K562 (cell line): Measurements from ENCODE around the gene OCEL1. TPM values are rescaled to one million over a fixed set of nuclear protein-coding genes. Genes with fewer than 3 reads are reported as not detected.
A peak's percentile ranks its signal among the peaks of the same experiment; 100 is the strongest.

Source experiments
- ARID4B ChIP-seq: sonication (generic); formaldehyde crosslinking; IDR thresholded peaks from 2 replicates; pipeline ENCODE4 v1.8.0; 2022; ENCODE audit warnings: mild to moderate bottlenecking, missing genetic modification reagents
- ARNT ChIP-seq, 2 experiments: fragments of 450-650 bp; IDR thresholded peaks; 2 replicates each; pipeline ENCODE4 v1.6.1; 2016; ENCODE audit warnings: mild to moderate bottlenecking in 1 of 2
- BHLHE40 ChIP-seq: IDR thresholded peaks from 2 replicates; pipeline ENCODE4 v1.6.1; 2011; ENCODE audit warnings: low read length, improper control_type of control experiment
- CBFA2T2 ChIP-seq: fragments of 450-650 bp; conservative IDR thresholded peaks from 2 replicates; pipeline ENCODE4 v1.6.1; 2017; ENCODE audit warnings: mild to moderate bottlenecking
- CHD1 ChIP-seq: fragments of 200-600 bp; sonication (generic); IDR thresholded peaks from one replicate; pipeline ENCODE4 v1.6.1; 2012; ENCODE audit warnings: mild to moderate bottlenecking, moderate library complexity, low read length, inconsistent platforms
- EP300 ChIP-seq: IDR thresholded peaks from 2 replicates; pipeline ENCODE4 v1.6.1; 2012; ENCODE audit warnings: low read length, improper control_type of control experiment
- EP400 ChIP-seq: fragments of 450-650 bp; IDR thresholded peaks from 2 replicates; pipeline ENCODE4 v1.6.1; 2017; ENCODE audit warnings: antibody characterized with exemption, mild to moderate bottlenecking, moderate library complexity
- ESRRA ChIP-seq: fragments of 450-650 bp; IDR thresholded peaks from 2 replicates; pipeline ENCODE4 v1.6.1; 2014; ENCODE audit warnings: low read depth, mild to moderate bottlenecking, moderate library complexity, borderline replicate concordance
- GTF3C2 ChIP-seq: IDR thresholded peaks from 3 replicates; pipeline ENCODE4 v1.6.1; 2011; ENCODE audit warnings: borderline replicate concordance, mild to moderate bottlenecking, moderate library complexity; ENCODE audit not compliant: insufficient read length; ENCODE audit errors: extremely low read depth
- HDAC8 ChIP-seq: fragments of 450-650 bp; IDR thresholded peaks from 2 replicates; pipeline ENCODE4 v1.6.1; 2016; ENCODE audit warnings: mild to moderate bottlenecking, missing genetic modification characterization, moderate library complexity, missing compliant biosample characterization
- MTA3 ChIP-seq: fragments of 450-650 bp; formaldehyde crosslinking; IDR thresholded peaks from 2 replicates; pipeline ENCODE4 v1.6.1; 2017; ENCODE audit warnings: mild to moderate bottlenecking, borderline replicate concordance
- MXI1 ChIP-seq: IDR thresholded peaks from 2 replicates; pipeline ENCODE4 v1.6.1; 2011; ENCODE audit warnings: low read depth, mild to moderate bottlenecking, improper control_type of control experiment, low read length
- NR3C1 ChIP-seq: sonication (generic); formaldehyde crosslinking; IDR thresholded peaks from 2 replicates; pipeline ENCODE4 v1.8.1; 2022; ENCODE audit warnings: missing genetic modification reagents
- RAD51 ChIP-seq: fragments of 450-650 bp; IDR thresholded peaks from 2 replicates; pipeline ENCODE4 v1.7.1; 2016; ENCODE audit warnings: low read depth, mild to moderate bottlenecking, borderline replicate concordance
- SMAD1 ChIP-seq: fragments of 150-350 bp; IDR thresholded peaks from 2 replicates; pipeline ENCODE4 v1.6.1; 2014; ENCODE audit warnings: low read length, low read depth; ENCODE audit not compliant: partially characterized antibody
- ZBED1 ChIP-seq: IDR thresholded peaks from 2 replicates; pipeline ENCODE4 v1.6.1; 2014
- ZBTB12 ChIP-seq: fragments of 250-450 bp; sonication (Bioruptor Pico); IDR thresholded peaks from 2 replicates; pipeline ENCODE4 v1.4.0; 2020
- ZNF23 ChIP-seq: fragments of 250-450 bp; sonication (Bioruptor Pico); IDR thresholded peaks from 2 replicates; pipeline ENCODE4 v1.4.0; 2020; ENCODE audit warnings: mild to moderate bottlenecking
- ZNF311 ChIP-seq: fragments of 250-450 bp; sonication (Bioruptor Pico); IDR thresholded peaks from 2 replicates; pipeline ENCODE4 v1.4.0; 2020; ENCODE audit warnings: mild to moderate bottlenecking, moderate library complexity
- ZNF436 ChIP-seq: fragments of 250-450, 450-650 bp; sonication (Bioruptor Pico); formaldehyde crosslinking; IDR thresholded peaks from 2 replicates; pipeline ENCODE4 v1.7.0; 2020; ENCODE audit warnings: mild to moderate bottlenecking
- ZNF589 ChIP-seq: fragments of 200-800 bp; sonication (Bioruptor generic); IDR thresholded peaks from 2 replicates; pipeline ENCODE4 v1.6.1; 2016; ENCODE audit warnings: low read depth, missing genetic modification characterization, missing compliant biosample characterization
- polyA plus RNA-seq, 8 experiments: library from polyadenylated mRNA; depleted of rRNA in 4 of 8; stranded (reverse) in 5 of 8; unstranded in 3 of 8; fragments of >200 nt; fragmentation: Nextera tagmentation in 2 of 8; fragmentation: Illumina TruSeq in 1 of 8; extraction: Ambion mirVana in 2 of 8; extraction: Trizol in 1 of 8; gene quantifications; 2 replicates each; pipeline versions ENCODE4 v1.2.1 to v1.2.3, GENCODE V29; 2011 to 2014; ENCODE audit warnings: inconsistent platforms in 1 of 8, missing spikeins in 1 of 8
- total RNA-seq, 7 experiments: library from RNA; depleted of rRNA in 6 of 7; stranded (reverse); fragments of >200 nt in 6 of 7; fragmentation: Illumina TruSeq in 2 of 7; extraction: Trizol in 2 of 7; gene quantifications; 2 replicates each; pipeline versions ENCODE4 v1.2.1 to v1.2.3, GENCODE V29; 2011 to 2021; ENCODE audit warnings: low replicate concordance in 1 of 7

The OCEL1 gene
- total and polyA plus RNA-seq, 9 of the 15 experiments (the other 6 are each of a cell fraction or from before 2014, with no cell fraction given), result 8.0 to 38.0 (median 12.4) TPM

GRCh38 chr19:17266975-17267788 is 41.2 kb downstream of the OCEL1 start, which contains the start of gene BABAM1 (continued):
- TF ChIP-seq MXI1 (no peak; the same call in 1 of the 2 replicates), MTA3 (0 out of 2 replicates have a peak, but pooled peaks have one; percentile 68), CBFA2T2 (no peak), ZBED1 (no peak), EP400 (peak; percentile 45), RAD51 (no peak), SMAD1 (peak; percentile 65), EP300 (no peak), HDAC8 (tag) (no peak), ARID4B (CRISPR knock-in tag) (no peak), ZNF23 (CRISPR knock-in tag) (no peak), GTF3C2 (no peak), CHD1 (peak; percentile 37), ZNF311 (CRISPR knock-in tag) (peak; percentile 68; the same call in 1 of the 2 replicates), ESRRA (peak; percentile 18; the same call in 1 of the 2 replicates), ZNF589 (peak; percentile 100), ZBTB12 (CRISPR knock-in tag) (0 out of 2 replicates have a peak, but pooled peaks have one; percentile 7), BHLHE40 (no peak), ARNT (IDR thresholded peaks at IDR 0.05) (no peak), NR3C1 (CRISPR knock-in tag) (no peak), ZNF436 (CRISPR knock-in tag) (no peak)
